ENCODE results near the gene LASP1.

Gene LASP1

DNA sequence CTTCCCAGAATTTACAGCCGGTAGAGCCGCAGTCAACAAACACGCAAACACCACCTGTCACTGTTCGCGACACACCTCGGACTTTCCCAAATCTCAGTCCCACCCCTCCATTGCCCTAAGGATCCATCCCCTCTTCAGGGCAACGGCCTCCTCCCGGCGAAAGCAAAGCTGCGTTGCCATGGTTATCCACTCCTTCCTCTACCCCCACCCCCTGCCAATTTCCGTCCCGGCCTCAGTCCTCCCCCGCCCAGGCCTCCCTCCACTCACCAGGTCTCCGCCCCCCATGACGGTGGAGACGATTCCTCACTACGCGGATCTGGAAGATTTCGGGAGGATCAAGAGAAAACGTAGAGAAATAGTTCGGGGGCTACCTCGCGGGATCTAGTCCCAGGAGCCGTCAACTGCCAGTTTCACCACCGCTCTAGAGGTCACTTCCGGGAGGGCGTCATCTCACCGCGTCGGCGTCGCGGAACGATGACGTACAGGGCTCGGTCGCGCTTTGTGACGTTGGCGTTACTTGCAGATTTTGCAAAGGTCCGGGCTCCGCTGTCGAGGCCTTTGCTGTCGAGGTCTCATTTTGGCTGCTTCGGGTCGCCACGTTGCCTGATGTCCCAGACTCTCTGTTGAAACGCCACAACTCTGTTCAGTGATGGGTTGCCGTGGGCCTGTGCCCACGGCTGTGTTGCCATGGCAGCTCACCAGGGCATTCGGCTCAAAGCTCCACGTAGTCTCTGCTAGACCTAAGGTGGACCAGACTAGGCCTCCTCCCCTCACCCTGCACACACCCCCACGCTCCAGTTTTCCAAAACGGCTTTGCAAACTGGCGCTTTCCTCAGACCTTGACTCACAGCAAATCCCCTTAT lies 44.7 kb upstream of the LASP1 start, which contains the start of gene CWC25:
Gene CWC25 (minus strand): TSS at position 423 of the 863 bp plus-strand sequence. CDS start 138 bp downstream, at position 285.
- peak; percentile 88 for ATAC-seq
- TF ChIP-seq, protein P1, sequence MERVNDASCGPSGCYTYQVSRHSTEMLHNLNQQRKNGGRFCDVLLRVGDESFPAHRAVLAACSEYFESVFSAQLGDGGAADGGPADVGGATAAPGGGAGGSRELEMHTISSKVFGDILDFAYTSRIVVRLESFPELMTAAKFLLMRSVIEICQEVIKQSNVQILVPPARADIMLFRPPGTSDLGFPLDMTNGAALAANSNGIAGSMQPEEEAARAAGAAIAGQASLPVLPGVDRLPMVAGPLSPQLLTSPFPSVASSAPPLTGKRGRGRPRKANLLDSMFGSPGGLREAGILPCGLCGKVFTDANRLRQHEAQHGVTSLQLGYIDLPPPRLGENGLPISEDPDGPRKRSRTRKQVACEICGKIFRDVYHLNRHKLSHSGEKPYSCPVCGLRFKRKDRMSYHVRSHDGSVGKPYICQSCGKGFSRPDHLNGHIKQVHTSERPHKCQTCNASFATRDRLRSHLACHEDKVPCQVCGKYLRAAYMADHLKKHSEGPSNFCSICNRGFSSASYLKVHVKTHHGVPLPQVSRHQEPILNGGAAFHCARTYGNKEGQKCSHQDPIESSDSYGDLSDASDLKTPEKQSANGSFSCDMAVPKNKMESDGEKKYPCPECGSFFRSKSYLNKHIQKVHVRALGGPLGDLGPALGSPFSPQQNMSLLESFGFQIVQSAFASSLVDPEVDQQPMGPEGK (CRISPR knock-in tag; IDR thresholded peaks at IDR 0.05; ENCODE audit: borderline replicate concordance) = no peak
- TF ChIP-seq, protein P2, sequence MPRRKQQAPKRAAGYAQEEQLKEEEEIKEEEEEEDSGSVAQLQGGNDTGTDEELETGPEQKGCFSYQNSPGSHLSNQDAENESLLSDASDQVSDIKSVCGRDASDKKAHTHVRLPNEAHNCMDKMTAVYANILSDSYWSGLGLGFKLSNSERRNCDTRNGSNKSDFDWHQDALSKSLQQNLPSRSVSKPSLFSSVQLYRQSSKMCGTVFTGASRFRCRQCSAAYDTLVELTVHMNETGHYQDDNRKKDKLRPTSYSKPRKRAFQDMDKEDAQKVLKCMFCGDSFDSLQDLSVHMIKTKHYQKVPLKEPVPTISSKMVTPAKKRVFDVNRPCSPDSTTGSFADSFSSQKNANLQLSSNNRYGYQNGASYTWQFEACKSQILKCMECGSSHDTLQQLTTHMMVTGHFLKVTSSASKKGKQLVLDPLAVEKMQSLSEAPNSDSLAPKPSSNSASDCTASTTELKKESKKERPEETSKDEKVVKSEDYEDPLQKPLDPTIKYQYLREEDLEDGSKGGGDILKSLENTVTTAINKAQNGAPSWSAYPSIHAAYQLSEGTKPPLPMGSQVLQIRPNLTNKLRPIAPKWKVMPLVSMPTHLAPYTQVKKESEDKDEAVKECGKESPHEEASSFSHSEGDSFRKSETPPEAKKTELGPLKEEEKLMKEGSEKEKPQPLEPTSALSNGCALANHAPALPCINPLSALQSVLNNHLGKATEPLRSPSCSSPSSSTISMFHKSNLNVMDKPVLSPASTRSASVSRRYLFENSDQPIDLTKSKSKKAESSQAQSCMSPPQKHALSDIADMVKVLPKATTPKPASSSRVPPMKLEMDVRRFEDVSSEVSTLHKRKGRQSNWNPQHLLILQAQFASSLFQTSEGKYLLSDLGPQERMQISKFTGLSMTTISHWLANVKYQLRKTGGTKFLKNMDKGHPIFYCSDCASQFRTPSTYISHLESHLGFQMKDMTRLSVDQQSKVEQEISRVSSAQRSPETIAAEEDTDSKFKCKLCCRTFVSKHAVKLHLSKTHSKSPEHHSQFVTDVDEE (CRISPR knock-in tag; IDR thresholded peaks at IDR 0.05) = 0 out of 2 replicates have a peak, but pooled peaks have one; percentile 35
- TF ChIP-seq PPARA (CRISPR knock-in tag; IDR thresholded peaks at IDR 0.05; ENCODE audit: borderline replicate concordance) (no peak), ZFP3 (CRISPR knock-in tag; IDR thresholded peaks at IDR 0.05) (no peak), BACH2 (CRISPR knock-in tag; IDR thresholded peaks at IDR 0.05; ENCODE audit: borderline replicate concordance) (no peak)

DNA sequence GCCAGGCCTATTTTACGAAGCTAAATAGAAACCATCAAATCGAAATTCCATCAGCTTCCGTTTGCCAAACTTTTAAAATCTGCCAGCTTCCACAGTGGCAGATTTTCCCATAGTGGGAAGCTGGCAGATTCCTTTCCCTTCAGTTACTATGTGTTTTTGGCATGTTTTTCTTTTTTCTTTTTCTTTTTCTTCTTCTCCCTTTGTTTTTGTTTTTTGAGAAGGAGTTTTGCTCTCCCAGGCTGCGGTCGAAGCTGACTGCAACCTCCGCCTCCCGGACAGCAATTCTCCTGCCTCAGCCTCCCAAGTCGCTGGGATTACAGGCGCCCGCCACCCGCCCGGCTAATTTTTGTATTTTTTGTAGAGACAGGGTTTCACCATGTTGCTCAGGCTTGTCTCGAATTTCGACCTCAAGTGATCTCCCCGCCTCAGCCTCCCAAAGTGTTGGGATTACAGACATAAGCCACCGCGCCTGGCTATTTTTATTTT lies 44.1 kb upstream of the LASP1 start:
- ATAC-seq = no peak
- TF ChIP-seq ZNF70 (CRISPR knock-in tag; IDR thresholded peaks at IDR 0.05) (no peak), PPARA (CRISPR knock-in tag; IDR thresholded peaks at IDR 0.05; ENCODE audit: borderline replicate concordance) (no peak), BACH2 (CRISPR knock-in tag; IDR thresholded peaks at IDR 0.05; ENCODE audit: borderline replicate concordance) (no peak), RARB (CRISPR knock-in tag; IDR thresholded peaks at IDR 0.05) (no peak), ZNF565 (CRISPR knock-in tag; conservative IDR thresholded peaks at IDR 0.05; ENCODE audit: low read depth) (no peak), ZFP30 (CRISPR knock-in tag; IDR thresholded peaks at IDR 0.05) (no peak), GLIS3 (CRISPR knock-in tag; IDR thresholded peaks at IDR 0.05) (no peak), CSDC2 (CRISPR knock-in tag; IDR thresholded peaks at IDR 0.05) (no peak), SNAI2 (CRISPR knock-in tag; IDR thresholded peaks at IDR 0.05) (no peak), ZC3H10 (CRISPR knock-in tag; IDR thresholded peaks at IDR 0.05) (no peak), TOX (CRISPR knock-in tag; IDR thresholded peaks at IDR 0.05; ENCODE audit: borderline replicate concordance) (no peak), ESRRG (CRISPR knock-in tag; IDR thresholded peaks at IDR 0.05) (no peak), ZNF8 (CRISPR knock-in tag; IDR thresholded peaks at IDR 0.05) (no peak), ARNTL (CRISPR knock-in tag; IDR thresholded peaks at IDR 0.05; ENCODE audit: borderline replicate concordance, low read depth) (no peak)
- TF ChIP-seq, protein P3, sequence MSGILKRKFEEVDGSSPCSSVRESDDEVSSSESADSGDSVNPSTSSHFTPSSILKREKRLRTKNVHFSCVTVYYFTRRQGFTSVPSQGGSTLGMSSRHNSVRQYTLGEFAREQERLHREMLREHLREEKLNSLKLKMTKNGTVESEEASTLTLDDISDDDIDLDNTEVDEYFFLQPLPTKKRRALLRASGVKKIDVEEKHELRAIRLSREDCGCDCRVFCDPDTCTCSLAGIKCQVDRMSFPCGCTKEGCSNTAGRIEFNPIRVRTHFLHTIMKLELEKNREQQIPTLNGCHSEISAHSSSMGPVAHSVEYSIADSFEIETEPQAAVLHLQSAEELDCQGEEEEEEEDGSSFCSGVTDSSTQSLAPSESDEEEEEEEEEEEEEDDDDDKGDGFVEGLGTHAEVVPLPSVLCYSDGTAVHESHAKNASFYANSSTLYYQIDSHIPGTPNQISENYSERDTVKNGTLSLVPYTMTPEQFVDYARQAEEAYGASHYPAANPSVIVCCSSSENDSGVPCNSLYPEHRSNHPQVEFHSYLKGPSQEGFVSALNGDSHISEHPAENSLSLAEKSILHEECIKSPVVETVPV (CRISPR knock-in tag; IDR thresholded peaks at IDR 0.05) = no peak
- TF ChIP-seq, protein P2 (CRISPR knock-in tag; IDR thresholded peaks at IDR 0.05) = no peak
- TF ChIP-seq, protein P1 (CRISPR knock-in tag; IDR thresholded peaks at IDR 0.05; ENCODE audit: borderline replicate concordance) = no peak
- TF ChIP-seq, protein P4, sequence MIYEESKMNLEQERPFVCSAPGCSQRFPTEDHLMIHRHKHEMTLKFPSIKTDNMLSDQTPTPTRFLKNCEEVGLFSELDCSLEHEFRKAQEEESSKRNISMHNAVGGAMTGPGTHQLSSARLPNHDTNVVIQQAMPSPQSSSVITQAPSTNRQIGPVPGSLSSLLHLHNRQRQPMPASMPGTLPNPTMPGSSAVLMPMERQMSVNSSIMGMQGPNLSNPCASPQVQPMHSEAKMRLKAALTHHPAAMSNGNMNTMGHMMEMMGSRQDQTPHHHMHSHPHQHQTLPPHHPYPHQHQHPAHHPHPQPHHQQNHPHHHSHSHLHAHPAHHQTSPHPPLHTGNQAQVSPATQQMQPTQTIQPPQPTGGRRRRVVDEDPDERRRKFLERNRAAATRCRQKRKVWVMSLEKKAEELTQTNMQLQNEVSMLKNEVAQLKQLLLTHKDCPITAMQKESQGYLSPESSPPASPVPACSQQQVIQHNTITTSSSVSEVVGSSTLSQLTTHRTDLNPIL (CRISPR knock-in tag; IDR thresholded peaks at IDR 0.05; ENCODE audit: low read depth) = no peak

Data from SK-N-SH treated with all-trans-retinoic acid at 6 μM for 48 hours (cell line).